Measurements from ENCODE around the gene RANBP1.
A peak's percentile ranks its signal among the peaks of the same experiment; 100 is the strongest.

RANBP1 gene

GRCh38 chr22:20174785-20175596, 59.1 kb downstream of the RANBP1 start:
- DNase-seq (ENCODE audit: low spot score), result peak; percentile 63

- DNase-seq (ENCODE audit: low spot score), result no peak
Observed at GRCh38 chr22:20175597-20175900, 59.6 kb downstream of the RANBP1 start.

- DNase-seq (ENCODE audit: low spot score), result no peak
Observed at GRCh38 chr22:20176421-20177085, 60.6 kb downstream of the RANBP1 start.
